HCT116 (cell line): ENCODE data around the gene FBXW2. TPM values are rescaled to one million over a fixed set of nuclear protein-coding genes. Genes with fewer than 3 reads are reported as not detected.

Experiments
- ATAC-seq: fragments of 200-7000 bp; cut with Tn5 transposase; 2 replicates; pipeline ENCODE4 v1.9.1; 2020; ENCODE audit warnings: mild to moderate bottlenecking, moderate library complexity
- BruUV-seq: library from RNA; stranded (reverse); fragments of 400-500 nt; replicated peaks from 2 replicates; lab custom pipeline; 2021; lab: Mats Ljungman, UMichigan
- CTCF ChIA-PET: fragments of 300-600 bp; sonication (Branson Sonifier 250); formaldehyde crosslinking; loops from one replicate; lab custom pipeline; 2021; ENCODE audit warnings: antibody characterized with exemption; lab: Charles Lee
- POLR2A ChIA-PET: fragments of 300-600, 350-600 bp; sonication (Branson Sonifier 250); formaldehyde crosslinking; loops from one replicate; lab custom pipeline; 2021; ENCODE audit warnings: antibody characterized with exemption; lab: Charles Lee
- RAD21 ChIA-PET, 2 experiments: fragments of 300-600 bp; sonication (Branson Sonifier 250); formaldehyde crosslinking; loops; one replicate each; lab custom pipeline; 2023; ENCODE audit warnings: low total read pairs in 2 of 2; ENCODE audit not compliant: uncharacterized antibody in 2 of 2, unreplicated experiment in 2 of 2, low non-redundant PET in 1 of 2; lab: Charles Lee
- DNase-seq: peaks from one replicate; pipeline ENCODE4 v3.0.0-alpha.2; 2010; ENCODE audit warnings: low read depth, low spot score
- H2AFZ ChIP-seq: fragments of 200-600 bp; shearing (Covaris generic), sonication (generic); 2 replicates; pipeline ENCODE4 v1.6.1; 2017; ENCODE audit warnings: low read depth, mixed run types, mixed read lengths, antibody characterized with exemption, low read length; ENCODE audit not compliant: poor library complexity, severe bottlenecking
- H3K27ac ChIP-seq: 2 replicates; pipeline ENCODE4 v1.5.1; 2012; ENCODE audit warnings: low read depth, low read length
- H3K27me3 ChIP-seq: fragments of 200-600 bp; sonication (generic); 2 replicates; pipeline ENCODE4 v1.6.1; 2016; ENCODE audit warnings: mixed run types, low read length, mixed read lengths; ENCODE audit not compliant: insufficient read depth
- H3K36me3 ChIP-seq, 2 experiments: fragments of 200-500 bp in 1 of 2; fragments of 200-600 bp in 1 of 2; sonication (Bioruptor generic) in 1 of 2; sonication (generic) in 1 of 2; 2 replicates each; pipeline versions ENCODE4 v1.5.1 to v1.6.1; 2014 to 2016; ENCODE audit warnings: low read length in 2 of 2, inconsistent platforms in 1 of 2, mixed read lengths in 1 of 2, mixed run types in 1 of 2; ENCODE audit not compliant: insufficient read depth in 2 of 2, control insufficient read depth in 1 of 2
- H3K4me1 ChIP-seq, 2 experiments: fragments of 200-600 bp in 1 of 2; sonication (generic) in 1 of 2; 2 replicates each; pipeline versions ENCODE4 v1.5.1 to v1.6.1; 2012 to 2017; ENCODE audit warnings: low read length in 2 of 2, inconsistent platforms in 1 of 2, mild to moderate bottlenecking in 1 of 2, mixed read lengths in 1 of 2, mixed run types in 1 of 2, moderate library complexity in 1 of 2; ENCODE audit not compliant: insufficient read depth in 2 of 2, control insufficient read depth in 1 of 2
- H3K4me2 ChIP-seq: fragments of 200-600 bp; sonication (generic); 2 replicates; pipeline ENCODE4 v1.6.1; 2017; ENCODE audit warnings: mixed run types, low read length, mixed read lengths
- H3K4me3 ChIP-seq, 2 experiments: fragments of 200-600 bp in 1 of 2; sonication (generic) in 1 of 2; replicated peaks in 1 of 2; 2 replicates each; pipeline ENCODE4 v1.5.1; 2011 to 2016; ENCODE audit warnings: low read length in 2 of 2, control low read depth in 1 of 2, low read depth in 1 of 2, mild to moderate bottlenecking in 1 of 2, mixed read lengths in 1 of 2, mixed run types in 1 of 2
- H3K79me2 ChIP-seq: fragments of 200-600 bp; sonication (generic); 2 replicates; pipeline ENCODE4 v1.6.1; 2017; ENCODE audit warnings: mild to moderate bottlenecking, mixed run types, low read length, moderate library complexity, mixed read lengths; ENCODE audit not compliant: insufficient read depth
- H3K9ac ChIP-seq: fragments of 200-600 bp; sonication (generic); 2 replicates; pipeline ENCODE4 v1.6.1; 2016; ENCODE audit warnings: low read length, mixed read lengths
- H3K9me2 ChIP-seq: fragments of 200-600 bp; sonication (generic), shearing (Covaris generic); 2 replicates; pipeline ENCODE4 v1.6.1; 2017; ENCODE audit warnings: mixed run types, mild to moderate bottlenecking, moderate library complexity; ENCODE audit not compliant: insufficient read depth
- H3K9me3 ChIP-seq, 2 experiments: fragments of 200-500 bp in 1 of 2; fragments of 200-600 bp in 1 of 2; sonication (Bioruptor generic) in 1 of 2; sonication (generic) in 1 of 2; 2 replicates each; pipeline ENCODE4 v1.6.1; 2014 to 2017; ENCODE audit warnings: low read length in 2 of 2, mixed read lengths in 2 of 2, inconsistent platforms in 1 of 2, low read depth in 1 of 2, mild to moderate bottlenecking in 1 of 2, mixed run types in 1 of 2, moderate library complexity in 1 of 2; ENCODE audit not compliant: control insufficient read depth in 1 of 2, insufficient read depth in 1 of 2
- H4K20me1 ChIP-seq: fragments of 200-600 bp; sonication (generic), shearing (Covaris generic); 2 replicates; pipeline ENCODE4 v1.6.1; 2017; ENCODE audit warnings: mixed run types, mild to moderate bottlenecking, moderate library complexity; ENCODE audit not compliant: insufficient read depth
- CEBPB ChIP-seq: IDR thresholded peaks from 2 replicates; pipeline ENCODE4 v1.6.1; 2012; ENCODE audit warnings: low read depth
- EZH2 ChIP-seq: fragments of 200-600 bp; sonication (generic); IDR thresholded peaks from 2 replicates; pipeline ENCODE4 v1.6.1; 2017; ENCODE audit warnings: antibody characterized with exemption, mixed run types
- EZH2phosphoT487 ChIP-seq: fragments of 200-600 bp; IDR thresholded peaks from 2 replicates; pipeline ENCODE4 v1.6.1; 2018; ENCODE audit warnings: antibody characterized with exemption, borderline replicate concordance
- FOSL1 ChIP-seq: IDR thresholded peaks from 2 replicates; pipeline ENCODE4 v1.6.1; 2012; ENCODE audit warnings: low read depth
- SP1 ChIP-seq: IDR thresholded peaks from 2 replicates; pipeline ENCODE4 v1.6.1; 2012; ENCODE audit warnings: low read depth
- SRF ChIP-seq: IDR thresholded peaks from 2 replicates; pipeline ENCODE4 v1.6.1; 2012; ENCODE audit warnings: low read depth
- YY1 ChIP-seq: IDR thresholded peaks from 2 replicates; pipeline ENCODE4 v1.6.1; 2011; ENCODE audit warnings: low read length, low read depth, moderate library complexity, mild to moderate bottlenecking; ENCODE audit not compliant: insufficient replicate concordance; ENCODE audit errors: extremely low read depth
- intact Hi-C: fragments of 100-400 bp; cut with micrococcal nuclease; formaldehyde crosslinking; loops from 2 replicates; pipeline ENCODE4 v1.10.0; 2022
- total RNA-seq: library from RNA; stranded (reverse); gene quantifications from one replicate; pipeline ENCODE4 v1.2.1, GENCODE V29; 2021; ENCODE audit not compliant: unreplicated experiment
- TF ChIP-seq, protein P1 (sequence below): IDR thresholded peaks from 2 replicates; pipeline ENCODE4 v1.6.1; 2011; ENCODE audit warnings: mild to moderate bottlenecking, low read length, moderate library complexity; ENCODE audit not compliant: insufficient replicate concordance; ENCODE audit errors: extremely low read depth
- TF ChIP-seq, protein P2 (sequence below): IDR thresholded peaks from 2 replicates; pipeline ENCODE4 v1.6.1; 2012; ENCODE audit warnings: low read depth
- TF ChIP-seq, protein P3 (sequence below): IDR thresholded peaks from 2 replicates; pipeline ENCODE4 v1.6.1; 2012
- TF ChIP-seq, protein P4 (sequence below), 3 experiments: fragments of 200-600 bp in 1 of 3; sonication (generic) in 1 of 3; IDR thresholded peaks in 2 of 3; conservative IDR thresholded peaks in 1 of 3; 2 replicates each; pipeline ENCODE4 v1.5.1; 2012 to 2017; ENCODE audit warnings: low read depth in 2 of 3, low read length in 2 of 3, antibody characterized with exemption in 1 of 3, borderline replicate concordance in 1 of 3, control low read depth in 1 of 3, mild to moderate bottlenecking in 1 of 3, mixed read lengths in 1 of 3, mixed run types in 1 of 3, moderate library complexity in 1 of 3; ENCODE audit not compliant: insufficient read depth in 1 of 3

FBXW2 gene
- total RNA-seq, 1 experiment from 2014 or later = 59.6 TPM

DNA sequence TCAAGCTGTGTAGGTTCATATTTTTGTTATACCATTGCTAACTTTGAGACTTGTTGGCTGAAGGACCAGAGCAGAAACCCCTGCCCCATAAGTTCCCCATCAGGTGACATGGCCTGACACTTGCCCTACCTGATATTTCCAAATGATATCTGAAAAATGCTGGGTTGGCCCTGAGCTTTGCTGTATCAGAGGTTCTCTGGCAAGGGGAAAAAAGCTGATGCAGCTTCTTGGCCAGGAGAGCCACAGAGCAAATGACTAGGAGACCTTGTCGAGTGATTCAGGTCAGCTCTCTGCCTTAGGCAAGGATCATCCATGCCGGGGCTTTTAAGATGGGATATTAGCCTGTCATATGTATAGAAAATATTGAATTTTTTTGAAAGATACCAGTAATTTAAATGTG lies 76.0 kb downstream of the FBXW2 start:
- CTCF ChIA-PET = no interaction called here
- no peak overlapping the region for H3K27ac ChIP-seq
- POLR2A ChIA-PET = no interaction called here

More for the DNA sequence above, 76.0 kb downstream of the FBXW2 start:
- Histone ChIP-seq H3K36me3 (no peaks in the 10 kb centered on the region), H3K4me1 (peaks cover 10 to 24% of the 10 kb centered on the region in 2 experiments), H3K9me2 (no peaks in the 10 kb centered on the region), H3K9me3 (no peaks in the 10 kb centered on the region), H3K79me2 (no peaks in the 10 kb centered on the region), H3K9ac (no peak overlapping the region), H2AFZ (no peak overlapping the region), H3K4me3 (no peak overlapping the region), H3K27me3 (no peaks in the 10 kb centered on the region), H3K4me2 (no peak overlapping the region), H4K20me1 (no peaks in the 10 kb centered on the region)
- DNase-seq (no peak), ATAC-seq (no peak)
- no TSS peak for BruUV-seq
- intact Hi-C loops = no loop called here
- TF ChIP-seq, protein P1, sequence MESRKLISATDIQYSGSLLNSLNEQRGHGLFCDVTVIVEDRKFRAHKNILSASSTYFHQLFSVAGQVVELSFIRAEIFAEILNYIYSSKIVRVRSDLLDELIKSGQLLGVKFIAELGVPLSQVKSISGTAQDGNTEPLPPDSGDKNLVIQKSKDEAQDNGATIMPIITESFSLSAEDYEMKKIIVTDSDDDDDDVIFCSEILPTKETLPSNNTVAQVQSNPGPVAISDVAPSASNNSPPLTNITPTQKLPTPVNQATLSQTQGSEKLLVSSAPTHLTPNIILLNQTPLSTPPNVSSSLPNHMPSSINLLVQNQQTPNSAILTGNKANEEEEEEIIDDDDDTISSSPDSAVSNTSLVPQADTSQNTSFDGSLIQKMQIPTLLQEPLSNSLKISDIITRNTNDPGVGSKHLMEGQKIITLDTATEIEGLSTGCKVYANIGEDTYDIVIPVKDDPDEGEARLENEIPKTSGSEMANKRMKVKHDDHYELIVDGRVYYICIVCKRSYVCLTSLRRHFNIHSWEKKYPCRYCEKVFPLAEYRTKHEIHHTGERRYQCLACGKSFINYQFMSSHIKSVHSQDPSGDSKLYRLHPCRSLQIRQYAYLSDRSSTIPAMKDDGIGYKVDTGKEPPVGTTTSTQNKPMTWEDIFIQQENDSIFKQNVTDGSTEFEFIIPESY = no peak
- TF ChIP-seq, protein P2, sequence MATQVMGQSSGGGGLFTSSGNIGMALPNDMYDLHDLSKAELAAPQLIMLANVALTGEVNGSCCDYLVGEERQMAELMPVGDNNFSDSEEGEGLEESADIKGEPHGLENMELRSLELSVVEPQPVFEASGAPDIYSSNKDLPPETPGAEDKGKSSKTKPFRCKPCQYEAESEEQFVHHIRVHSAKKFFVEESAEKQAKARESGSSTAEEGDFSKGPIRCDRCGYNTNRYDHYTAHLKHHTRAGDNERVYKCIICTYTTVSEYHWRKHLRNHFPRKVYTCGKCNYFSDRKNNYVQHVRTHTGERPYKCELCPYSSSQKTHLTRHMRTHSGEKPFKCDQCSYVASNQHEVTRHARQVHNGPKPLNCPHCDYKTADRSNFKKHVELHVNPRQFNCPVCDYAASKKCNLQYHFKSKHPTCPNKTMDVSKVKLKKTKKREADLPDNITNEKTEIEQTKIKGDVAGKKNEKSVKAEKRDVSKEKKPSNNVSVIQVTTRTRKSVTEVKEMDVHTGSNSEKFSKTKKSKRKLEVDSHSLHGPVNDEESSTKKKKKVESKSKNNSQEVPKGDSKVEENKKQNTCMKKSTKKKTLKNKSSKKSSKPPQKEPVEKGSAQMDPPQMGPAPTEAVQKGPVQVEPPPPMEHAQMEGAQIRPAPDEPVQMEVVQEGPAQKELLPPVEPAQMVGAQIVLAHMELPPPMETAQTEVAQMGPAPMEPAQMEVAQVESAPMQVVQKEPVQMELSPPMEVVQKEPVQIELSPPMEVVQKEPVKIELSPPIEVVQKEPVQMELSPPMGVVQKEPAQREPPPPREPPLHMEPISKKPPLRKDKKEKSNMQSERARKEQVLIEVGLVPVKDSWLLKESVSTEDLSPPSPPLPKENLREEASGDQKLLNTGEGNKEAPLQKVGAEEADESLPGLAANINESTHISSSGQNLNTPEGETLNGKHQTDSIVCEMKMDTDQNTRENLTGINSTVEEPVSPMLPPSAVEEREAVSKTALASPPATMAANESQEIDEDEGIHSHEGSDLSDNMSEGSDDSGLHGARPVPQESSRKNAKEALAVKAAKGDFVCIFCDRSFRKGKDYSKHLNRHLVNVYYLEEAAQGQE = no peak
- no peak for TF ChIP-seq YY1
- TF ChIP-seq SP1 = no peak
- TF ChIP-seq FOSL1 = no peak
- TF ChIP-seq, protein P3, sequence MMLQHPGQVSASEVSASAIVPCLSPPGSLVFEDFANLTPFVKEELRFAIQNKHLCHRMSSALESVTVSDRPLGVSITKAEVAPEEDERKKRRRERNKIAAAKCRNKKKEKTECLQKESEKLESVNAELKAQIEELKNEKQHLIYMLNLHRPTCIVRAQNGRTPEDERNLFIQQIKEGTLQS = no peak
- TF ChIP-seq CEBPB = no peak
- TF ChIP-seq, protein P4, sequence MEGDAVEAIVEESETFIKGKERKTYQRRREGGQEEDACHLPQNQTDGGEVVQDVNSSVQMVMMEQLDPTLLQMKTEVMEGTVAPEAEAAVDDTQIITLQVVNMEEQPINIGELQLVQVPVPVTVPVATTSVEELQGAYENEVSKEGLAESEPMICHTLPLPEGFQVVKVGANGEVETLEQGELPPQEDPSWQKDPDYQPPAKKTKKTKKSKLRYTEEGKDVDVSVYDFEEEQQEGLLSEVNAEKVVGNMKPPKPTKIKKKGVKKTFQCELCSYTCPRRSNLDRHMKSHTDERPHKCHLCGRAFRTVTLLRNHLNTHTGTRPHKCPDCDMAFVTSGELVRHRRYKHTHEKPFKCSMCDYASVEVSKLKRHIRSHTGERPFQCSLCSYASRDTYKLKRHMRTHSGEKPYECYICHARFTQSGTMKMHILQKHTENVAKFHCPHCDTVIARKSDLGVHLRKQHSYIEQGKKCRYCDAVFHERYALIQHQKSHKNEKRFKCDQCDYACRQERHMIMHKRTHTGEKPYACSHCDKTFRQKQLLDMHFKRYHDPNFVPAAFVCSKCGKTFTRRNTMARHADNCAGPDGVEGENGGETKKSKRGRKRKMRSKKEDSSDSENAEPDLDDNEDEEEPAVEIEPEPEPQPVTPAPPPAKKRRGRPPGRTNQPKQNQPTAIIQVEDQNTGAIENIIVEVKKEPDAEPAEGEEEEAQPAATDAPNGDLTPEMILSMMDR (IDR thresholded peaks at IDR 0.05 in 2 of 3, conservative IDR thresholded peaks at IDR 0.05 in 1 of 3; ENCODE audit: borderline replicate concordance in 1 of 3, insufficient read depth in 1 of 3, low read depth in 2 of 3, low read length in 2 of 3) = no peak
- TF ChIP-seq EZH2phosphoT487 = no peak
- TF ChIP-seq SRF = no peak
- no peak for TF ChIP-seq EZH2
- RAD21 ChIA-PET = no interaction called here
